Epithelial cell of esophagus (primary cell): Measurements from ENCODE around the gene ATP1A3.

ENCODE experiments used
- DNase-seq: peaks from one replicate; pipeline ENCODE4 v3.0.0; 2010; ENCODE audit warnings: low read depth
- H3K4me3 ChIP-seq: 2 replicates; pipeline ENCODE4 v1.5.1; 2011; ENCODE audit warnings: mild to moderate bottlenecking, low read length, control low read depth
- CTCF ChIP-seq: IDR thresholded peaks from 2 replicates; pipeline ENCODE4 v1.5.1; 2011; ENCODE audit warnings: low read depth, mild to moderate bottlenecking, low read length, control low read depth, inconsistent platforms; ENCODE audit not compliant: insufficient read depth; ENCODE audit errors: missing control alignments

Gene ATP1A3

GRCh38 chr19:42033413-42033812 lies 39.4 kb upstream of the ATP1A3 start:
- TF ChIP-seq CTCF: no peak
- no peak for DNase-seq

GRCh38 chr19:42032431-42032830 lies 38.4 kb upstream of the ATP1A3 start:
- no peak for TF ChIP-seq CTCF
- no peak for DNase-seq
- H3K4me3 ChIP-seq: no peak overlapping the region

More at GRCh38 chr19:42033413-42033812, 39.4 kb upstream of the ATP1A3 start:
- no peak overlapping the region for H3K4me3 ChIP-seq

GRCh38 chr19:42030645-42031440 lies 36.8 kb upstream of the ATP1A3 start:
- H3K4me3 ChIP-seq: no peak overlapping the region
- no peak for TF ChIP-seq CTCF
- DNase-seq: no peak

- no peak overlapping the region for H3K4me3 ChIP-seq
- TF ChIP-seq CTCF: peak; percentile 56
- DNase-seq: no peak
Measured at GRCh38 chr19:42028304-42029216, 34.5 kb upstream of the ATP1A3 start.

GRCh38 chr19:42024622-42025111 lies 30.6 kb upstream of the ATP1A3 start:
- no peak for TF ChIP-seq CTCF
- DNase-seq: no peak
- H3K4me3 ChIP-seq: no peak overlapping the region

- no peak for DNase-seq
- no peak for TF ChIP-seq CTCF
- no peak overlapping the region for H3K4me3 ChIP-seq
Measured at GRCh38 chr19:42023943-42024260, 29.9 kb upstream of the ATP1A3 start.
